Fibroblast of skin of abdomen (primary cell): ENCODE results near the gene SORL1. TPM values are rescaled to one million over a fixed set of nuclear protein-coding genes. Genes with fewer than 3 reads are reported as not detected.
"Not testable (repeated sequence)": the region's sequence is repeated elsewhere in the genome, so short reads cannot be mapped to it uniquely, and the experiment has no call there.

Source experiments
- DNase-seq: peaks from one replicate; pipeline ENCODE4 v3.0.0-alpha.2; 2013
- polyA plus RNA-seq, 2 experiments: library from polyadenylated mRNA; unstranded; fragments of 120-200 nt; gene quantifications; one replicate each; pipeline ENCODE4 v1.2.1, GENCODE V29; 2013; ENCODE audit not compliant: insufficient read length in 2 of 2

SORL1 gene, protein sequence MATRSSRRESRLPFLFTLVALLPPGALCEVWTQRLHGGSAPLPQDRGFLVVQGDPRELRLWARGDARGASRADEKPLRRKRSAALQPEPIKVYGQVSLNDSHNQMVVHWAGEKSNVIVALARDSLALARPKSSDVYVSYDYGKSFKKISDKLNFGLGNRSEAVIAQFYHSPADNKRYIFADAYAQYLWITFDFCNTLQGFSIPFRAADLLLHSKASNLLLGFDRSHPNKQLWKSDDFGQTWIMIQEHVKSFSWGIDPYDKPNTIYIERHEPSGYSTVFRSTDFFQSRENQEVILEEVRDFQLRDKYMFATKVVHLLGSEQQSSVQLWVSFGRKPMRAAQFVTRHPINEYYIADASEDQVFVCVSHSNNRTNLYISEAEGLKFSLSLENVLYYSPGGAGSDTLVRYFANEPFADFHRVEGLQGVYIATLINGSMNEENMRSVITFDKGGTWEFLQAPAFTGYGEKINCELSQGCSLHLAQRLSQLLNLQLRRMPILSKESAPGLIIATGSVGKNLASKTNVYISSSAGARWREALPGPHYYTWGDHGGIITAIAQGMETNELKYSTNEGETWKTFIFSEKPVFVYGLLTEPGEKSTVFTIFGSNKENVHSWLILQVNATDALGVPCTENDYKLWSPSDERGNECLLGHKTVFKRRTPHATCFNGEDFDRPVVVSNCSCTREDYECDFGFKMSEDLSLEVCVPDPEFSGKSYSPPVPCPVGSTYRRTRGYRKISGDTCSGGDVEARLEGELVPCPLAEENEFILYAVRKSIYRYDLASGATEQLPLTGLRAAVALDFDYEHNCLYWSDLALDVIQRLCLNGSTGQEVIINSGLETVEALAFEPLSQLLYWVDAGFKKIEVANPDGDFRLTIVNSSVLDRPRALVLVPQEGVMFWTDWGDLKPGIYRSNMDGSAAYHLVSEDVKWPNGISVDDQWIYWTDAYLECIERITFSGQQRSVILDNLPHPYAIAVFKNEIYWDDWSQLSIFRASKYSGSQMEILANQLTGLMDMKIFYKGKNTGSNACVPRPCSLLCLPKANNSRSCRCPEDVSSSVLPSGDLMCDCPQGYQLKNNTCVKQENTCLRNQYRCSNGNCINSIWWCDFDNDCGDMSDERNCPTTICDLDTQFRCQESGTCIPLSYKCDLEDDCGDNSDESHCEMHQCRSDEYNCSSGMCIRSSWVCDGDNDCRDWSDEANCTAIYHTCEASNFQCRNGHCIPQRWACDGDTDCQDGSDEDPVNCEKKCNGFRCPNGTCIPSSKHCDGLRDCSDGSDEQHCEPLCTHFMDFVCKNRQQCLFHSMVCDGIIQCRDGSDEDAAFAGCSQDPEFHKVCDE (N-terminal part only)
- polyA plus RNA-seq (2013, experiment 1 of 2; ENCODE audit: insufficient read length): 0.87 TPM
- polyA plus RNA-seq (2013, experiment 2 of 2; ENCODE audit: insufficient read length): 0.79 TPM

- peak; percentile 68 for DNase-seq
Observed at GRCh38 chr11:121451986-121452608, at the start of gene SORL1. Gene SORL1 (plus strand): TSS chr11:121452314. CDS start chr11:121452332, 18 bp downstream.

DNA sequence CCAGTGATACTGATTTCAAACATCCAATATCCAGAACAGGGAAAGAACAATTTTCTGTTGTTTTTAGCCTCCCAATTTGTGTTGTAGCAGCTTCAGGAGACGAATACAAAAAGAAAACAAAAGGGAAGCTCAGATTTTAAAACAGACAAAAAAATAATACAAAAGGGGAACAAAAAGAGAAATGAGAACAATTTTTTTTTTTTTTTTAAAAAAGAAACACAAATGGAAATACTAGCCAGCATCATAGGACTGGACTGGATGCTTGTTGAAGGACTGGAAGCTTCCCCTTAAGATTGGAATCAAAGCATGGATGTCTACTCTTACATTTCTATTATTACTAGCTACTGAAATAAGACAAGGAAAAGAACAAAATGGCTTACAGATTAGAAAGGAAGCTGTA lies 46.5 kb upstream of the SORL1 start:
- no peak for DNase-seq

DNA sequence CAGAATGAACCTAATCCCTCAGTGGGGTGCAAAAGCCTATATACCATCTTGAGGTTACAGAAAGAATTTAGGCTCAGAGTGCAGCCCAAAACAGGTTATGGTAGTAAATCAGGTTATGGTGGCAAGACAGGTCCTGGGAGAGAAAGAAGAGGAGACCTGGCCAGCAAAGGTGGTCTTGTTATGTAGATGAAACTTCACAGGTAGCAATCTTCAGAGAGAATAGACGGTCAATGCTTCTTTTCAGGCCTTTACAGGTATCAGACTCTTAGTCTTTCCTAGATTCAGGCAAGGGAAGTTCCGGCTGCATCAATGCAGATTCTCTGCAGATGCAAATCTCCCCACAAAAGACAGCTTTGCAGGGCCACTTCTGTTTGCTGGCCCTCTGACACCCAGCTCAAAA lies 45.8 kb upstream of the SORL1 start:
- no peak for DNase-seq

- no peak for DNase-seq
Observed at GRCh38 chr11:121408830-121409229, 43.3 kb upstream of the SORL1 start.

GRCh38 chr11:121410041-121410440 lies 42.1 kb upstream of the SORL1 start:
- not testable (repeated sequence) for DNase-seq

DNA sequence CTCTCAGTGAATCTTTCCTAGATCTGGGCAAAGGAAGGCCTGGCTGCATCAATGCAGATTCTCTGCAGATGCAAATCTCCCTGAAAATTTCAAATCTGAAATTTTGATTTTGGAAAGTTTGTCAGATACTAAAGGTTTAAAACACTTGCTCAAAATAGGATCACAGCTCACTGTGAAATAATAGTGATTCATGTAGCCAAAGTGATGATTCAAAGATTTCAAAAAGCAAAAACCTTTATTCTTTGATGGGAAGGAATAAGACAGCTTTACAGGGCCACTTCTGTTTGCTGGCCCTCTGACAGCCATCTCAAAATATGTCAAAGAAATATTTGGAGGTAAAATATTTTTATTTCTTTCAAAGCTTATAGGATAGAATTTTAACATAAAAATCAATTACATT lies 40.8 kb upstream of the SORL1 start:
- DNase-seq: not testable (repeated sequence)

DNA sequence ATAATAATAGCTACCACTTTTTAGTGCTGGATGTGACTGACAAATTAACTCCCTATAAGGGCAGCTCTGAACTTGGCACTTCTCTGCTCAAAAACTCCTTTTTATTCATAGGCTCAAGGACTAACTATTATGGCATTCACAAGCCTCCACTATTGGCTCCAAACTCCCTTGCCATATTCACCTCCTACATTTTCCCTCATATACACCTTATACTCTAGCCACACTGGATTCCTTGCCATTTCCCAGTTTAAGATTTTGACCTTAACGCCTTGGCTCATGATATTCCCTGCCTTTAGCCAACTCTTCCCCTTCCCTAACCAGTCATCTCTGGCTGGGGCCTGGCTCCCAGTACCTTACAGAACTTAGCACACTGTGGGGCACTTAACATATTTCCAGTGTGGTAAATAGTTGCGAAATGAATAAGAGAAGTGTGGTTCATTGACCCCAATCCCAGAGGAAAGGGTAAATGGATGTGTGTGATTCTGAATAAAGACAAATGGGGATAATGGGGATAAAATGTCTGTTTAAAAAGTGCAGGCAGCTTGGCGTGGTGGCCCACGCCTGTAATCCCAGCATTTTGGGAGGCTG lies 40.0 kb upstream of the SORL1 start:
- peak; percentile 39 for DNase-seq

- DNase-seq: peak; percentile 77
Observed at GRCh38 chr11:121412711-121413415, 39.3 kb upstream of the SORL1 start.

DNA sequence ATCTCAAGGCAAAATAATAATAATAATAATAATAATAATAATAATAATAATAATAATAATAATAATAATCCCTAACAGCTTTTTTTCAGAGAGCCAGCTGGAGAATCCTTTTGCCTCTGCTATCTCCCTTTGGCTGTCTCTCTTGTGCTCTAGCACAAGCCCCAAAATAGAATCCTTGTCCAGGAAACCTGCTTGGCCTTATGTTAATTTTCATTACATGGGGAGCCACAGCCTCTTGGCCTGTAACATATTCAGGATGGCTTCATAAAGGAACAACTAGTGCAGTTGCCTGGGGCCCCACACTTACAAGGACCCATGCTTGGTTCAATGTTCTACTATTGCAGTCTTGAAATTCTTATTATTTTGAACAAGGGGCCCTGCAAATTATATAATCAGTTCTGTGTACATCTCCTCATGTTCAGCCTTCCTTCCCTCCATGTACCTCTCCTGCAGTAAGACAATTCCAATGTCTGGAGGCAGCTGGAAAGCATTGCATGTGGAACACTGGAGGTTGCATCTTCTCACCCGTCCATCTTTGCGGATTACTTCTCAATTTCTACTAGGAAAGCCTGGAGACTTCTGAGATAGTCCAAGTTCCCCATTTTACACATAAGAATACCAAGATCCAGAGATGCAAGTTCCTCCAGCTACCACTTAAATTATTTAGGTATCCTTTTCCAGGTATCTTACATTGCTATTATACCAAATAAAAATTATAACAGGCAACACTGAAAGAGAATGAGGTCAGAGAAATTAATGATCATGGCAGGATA lies 37.8 kb upstream of the SORL1 start:
- no peak for DNase-seq

DNA sequence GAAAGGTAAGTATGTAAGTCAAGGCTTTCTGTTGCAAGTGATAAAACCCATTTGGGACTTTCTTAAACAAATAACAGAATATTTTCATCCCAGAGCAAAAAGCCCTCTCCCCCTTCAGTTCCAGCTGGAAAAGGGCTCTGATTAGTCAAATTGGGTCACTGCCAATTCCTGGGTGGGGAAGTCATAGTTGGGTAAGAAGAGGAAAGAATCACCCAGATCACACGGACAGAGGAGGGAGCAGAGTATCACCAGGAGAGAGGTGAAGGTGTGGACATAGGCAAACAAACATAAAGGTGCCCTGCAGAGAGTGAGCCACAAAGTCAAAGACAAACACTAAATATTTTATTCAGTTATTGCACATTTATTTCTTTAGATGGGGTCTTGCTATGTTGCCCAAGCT lies 36.3 kb upstream of the SORL1 start:
- DNase-seq: peak; percentile 48

- DNase-seq: peak; percentile 94
Observed at GRCh38 chr11:121417055-121417551, 35.0 kb upstream of the SORL1 start.

- no peak for DNase-seq
Observed at GRCh38 chr11:121417607-121418006, 34.5 kb upstream of the SORL1 start.

GRCh38 chr11:121418625-121419114 lies 33.4 kb upstream of the SORL1 start:
- no peak for DNase-seq

- no peak for DNase-seq
Observed at GRCh38 chr11:121419836-121420235, 32.3 kb upstream of the SORL1 start.

- no peak for DNase-seq
Observed at GRCh38 chr11:121420398-121420797, 31.7 kb upstream of the SORL1 start.

GRCh38 chr11:121421149-121421901 lies 30.8 kb upstream of the SORL1 start:
- peak; percentile 17 for DNase-seq

DNA sequence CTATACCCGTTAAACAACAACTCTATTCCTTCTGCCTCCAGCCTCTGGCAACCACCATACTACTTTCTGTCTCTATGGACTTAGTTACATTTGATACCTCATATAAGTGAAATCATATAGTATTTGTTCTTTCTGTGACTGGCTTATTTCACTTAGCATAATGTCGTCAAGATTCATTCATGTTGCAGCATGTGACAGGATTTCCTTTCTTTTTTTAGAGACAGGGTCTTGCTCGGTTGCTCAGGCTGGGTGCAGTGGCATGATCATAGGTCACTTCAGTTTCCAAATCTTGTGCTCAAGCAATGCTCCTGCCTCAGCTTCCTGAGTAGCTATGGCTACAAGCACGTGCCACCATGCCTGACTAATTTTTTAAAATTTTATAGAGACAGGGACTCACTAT lies 29.4 kb upstream of the SORL1 start:
- DNase-seq: no peak

DNA sequence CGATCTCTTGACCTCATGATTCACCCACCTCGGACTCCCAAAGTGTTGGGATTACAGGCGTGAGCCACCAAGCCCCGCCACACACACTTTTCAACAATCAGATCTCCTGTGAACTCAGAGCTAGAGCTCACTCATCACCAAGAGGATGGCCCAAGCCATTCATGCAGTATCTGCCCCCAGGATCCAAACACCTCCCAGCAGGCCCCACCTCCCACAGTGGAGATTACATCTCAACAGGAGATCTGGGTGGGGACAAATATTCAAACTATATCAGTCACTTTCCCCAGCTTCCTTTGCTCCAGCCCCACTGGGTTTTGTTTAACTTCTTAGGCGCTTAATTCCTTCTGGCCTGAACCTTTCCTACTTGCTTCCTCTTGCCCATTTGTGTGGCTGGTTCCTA lies 26.3 kb upstream of the SORL1 start:
- DNase-seq: no peak
